ENCODE data around the gene CASP10. TPM values are rescaled to one million over a fixed set of nuclear protein-coding genes. Genes with fewer than 3 reads are reported as not detected.
A peak's percentile ranks its signal among the peaks of the same experiment; 100 is the strongest.
"Not testable (repeated sequence)": the region's sequence is repeated elsewhere in the genome, so short reads cannot be mapped to it uniquely, and the experiment has no call there.

Gene CASP10
- total RNA-seq, 2 experiments from 2014 or later: 22.0 to 22.1 TPM

DNA sequence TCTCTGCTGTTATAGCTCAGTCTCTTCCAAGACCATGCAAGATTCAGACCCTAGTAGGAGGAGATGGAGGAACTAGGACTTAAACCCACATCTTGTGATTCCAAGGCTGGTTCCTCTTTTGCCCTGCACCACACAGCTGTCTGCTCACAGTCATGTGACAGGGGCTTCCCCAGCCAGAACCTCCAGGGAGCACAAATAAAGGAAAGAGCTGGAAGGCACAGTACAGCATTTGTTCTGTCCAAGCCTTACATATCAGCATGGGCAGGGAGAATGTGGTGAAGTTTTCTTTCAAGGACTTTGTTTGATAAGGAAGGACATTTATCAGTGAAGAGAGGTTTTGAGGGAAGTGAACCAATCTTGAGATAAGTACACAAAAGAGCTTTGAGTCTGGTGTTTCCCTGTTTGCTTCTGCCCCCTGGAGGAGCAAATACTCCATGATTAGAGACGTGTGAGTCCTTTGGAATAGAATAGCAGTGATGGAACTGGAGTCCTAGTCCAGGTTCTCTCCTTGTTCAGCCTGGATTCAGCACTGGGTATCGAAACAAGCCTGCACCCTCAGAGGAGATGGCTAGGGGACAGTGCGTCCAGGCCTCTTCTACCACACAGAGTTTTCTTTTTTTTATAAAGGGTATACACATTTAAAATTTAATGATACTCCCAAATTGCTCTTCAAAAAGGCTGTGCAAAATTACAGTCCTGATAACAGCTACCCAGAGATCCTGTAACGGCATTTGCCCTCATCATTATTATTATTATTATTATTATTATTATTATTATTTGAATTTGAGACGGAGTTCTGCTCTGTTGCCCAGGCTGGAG, 24.6 kb upstream of the CASP10 start:
- H3K36me3 Mint-ChIP-seq (ENCODE audit: low read depth): peaks cover 51% of the 10 kb centered on the region
- H3K27me3 Mint-ChIP-seq (ENCODE audit: low read depth): no peaks in the 10 kb centered on the region
- CTCF ChIA-PET: interaction anchor here (0.6 to 3.0 kb wide), 29 partner anchors 8 to 1218 kb away, joined by 3 to 35 read pairs (median 3); partner anchors contain the start of gene CFLAR
- peaks cover 24% of the 10 kb centered on the region for H3K4me1 Mint-ChIP-seq (ENCODE audit: low read depth)
- peak overlapping the region; percentile 86 for H3K27ac Mint-ChIP-seq
- intact Hi-C loops (cut with micrococcal nuclease): loop anchor here (1.0 kb wide), 8 partner anchors 29 to 445 kb away; partner anchors contain the start of genes HYCC2, NIF3L1, ORC2 and PPIL3
- DNase-seq: peak; percentile 76
- no peaks in the 10 kb centered on the region for H3K9me3 Mint-ChIP-seq
- no peak overlapping the region for H3K4me3 Mint-ChIP-seq

DNA sequence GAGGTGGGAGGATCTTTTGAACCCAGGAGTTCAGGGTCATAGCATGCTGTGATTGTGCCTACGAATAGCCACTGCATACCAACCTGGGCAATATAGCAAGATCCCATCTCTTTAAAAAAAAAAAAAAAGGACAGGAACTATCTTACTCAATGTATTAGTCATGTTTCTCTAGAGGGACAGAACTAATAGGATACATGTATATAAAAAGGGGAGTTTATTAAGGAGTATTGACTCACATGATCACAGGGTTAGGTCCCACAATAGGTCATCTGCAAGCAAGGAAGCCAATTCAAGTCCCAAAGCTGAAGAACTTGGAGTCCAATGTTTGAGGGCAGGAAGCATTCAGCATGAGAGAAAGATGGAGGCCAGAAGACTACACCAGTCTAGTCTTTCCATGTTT, 18.8 kb upstream of the CASP10 start:
- H3K36me3 Mint-ChIP-seq (ENCODE audit: low read depth): peaks cover 57% of the 10 kb centered on the region
- CTCF ChIA-PET: interaction anchor here (0.7 kb wide), 1 partner anchor 49 kb away, joined by 5 read pairs; no protein-coding TSS in a partner anchor
- DNase-seq: no peak
- H3K27ac Mint-ChIP-seq: no peak overlapping the region
- peaks cover 6% of the 10 kb centered on the region for H3K4me1 Mint-ChIP-seq (ENCODE audit: low read depth)
- H3K9me3 Mint-ChIP-seq: peaks cover 12% of the 10 kb centered on the region
- H3K27me3 Mint-ChIP-seq (ENCODE audit: low read depth): no peaks in the 10 kb centered on the region
- intact Hi-C loops (cut with micrococcal nuclease): no loop called here
- H3K4me3 Mint-ChIP-seq: no peak overlapping the region

DNA sequence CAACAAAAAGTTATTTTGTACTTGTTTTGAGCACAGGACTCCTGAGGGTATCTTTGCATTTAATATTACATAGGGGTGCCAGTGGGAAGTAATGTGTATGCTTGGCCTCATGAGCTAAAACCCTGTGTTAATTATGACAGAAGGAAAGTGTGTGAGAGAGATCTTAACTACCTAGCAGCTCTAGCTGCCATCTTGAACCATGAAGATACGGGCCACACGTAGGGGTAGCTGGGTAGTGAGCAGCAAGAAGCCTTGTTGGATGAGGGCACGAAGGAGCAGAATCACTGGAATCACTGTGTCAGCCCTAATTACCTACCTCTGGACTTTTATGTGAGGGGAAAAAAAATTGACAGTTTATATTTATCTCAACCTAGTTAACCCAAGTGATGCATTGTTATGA, 15.4 kb upstream of the CASP10 start:
- no peak for DNase-seq
- Mint-ChIP-seq H3K27me3 (ENCODE audit: low read depth) (no peaks in the 10 kb centered on the region), H3K9me3 (peaks cover 23% of the 10 kb centered on the region), H3K36me3 (ENCODE audit: low read depth) (peaks cover 41% of the 10 kb centered on the region), H3K4me3 (no peak overlapping the region), H3K4me1 (ENCODE audit: low read depth) (peaks cover under 1% of the 10 kb centered on the region), H3K27ac (no peak overlapping the region)
- CTCF ChIA-PET: interaction anchor here (1.3 kb wide), 1 partner anchor 9 kb away, joined by 6 read pairs; no protein-coding TSS in a partner anchor
- intact Hi-C loops (cut with micrococcal nuclease): no loop called here

DNA sequence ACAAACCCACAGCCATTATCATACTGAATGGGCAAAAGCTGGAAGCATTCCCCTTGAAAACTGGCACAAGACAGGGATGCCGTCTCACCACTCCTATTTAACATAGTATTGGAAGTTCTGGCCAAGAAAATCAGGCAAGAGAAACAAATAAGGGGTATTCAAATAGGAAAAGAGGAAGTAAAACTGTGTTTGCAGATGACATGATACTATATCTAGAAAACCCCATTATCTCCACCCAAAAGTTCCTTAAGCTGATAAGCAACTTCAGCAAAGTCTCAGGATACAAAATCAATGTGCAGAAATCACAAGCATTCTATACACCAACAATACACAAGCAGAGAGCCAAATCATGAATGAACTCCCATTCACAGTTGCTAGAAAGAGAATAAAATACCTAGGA, 14.4 kb upstream of the CASP10 start:
- Mint-ChIP-seq H3K9me3 (peaks cover 23% of the 10 kb centered on the region), H3K36me3 (ENCODE audit: low read depth) (peaks cover 33% of the 10 kb centered on the region)
- H3K4me1 Mint-ChIP-seq (ENCODE audit: low read depth); H3K4me3 Mint-ChIP-seq; intact Hi-C loops (cut with micrococcal nuclease); H3K27me3 Mint-ChIP-seq (ENCODE audit: low read depth); DNase-seq; H3K27ac Mint-ChIP-seq: not testable (repeated sequence)
- CTCF ChIA-PET: interaction anchor here (0.7 to 1.2 kb wide), 2 partner anchors 14 to 27 kb away, joined by 3 read pairs; no protein-coding TSS in a partner anchor

DNA sequence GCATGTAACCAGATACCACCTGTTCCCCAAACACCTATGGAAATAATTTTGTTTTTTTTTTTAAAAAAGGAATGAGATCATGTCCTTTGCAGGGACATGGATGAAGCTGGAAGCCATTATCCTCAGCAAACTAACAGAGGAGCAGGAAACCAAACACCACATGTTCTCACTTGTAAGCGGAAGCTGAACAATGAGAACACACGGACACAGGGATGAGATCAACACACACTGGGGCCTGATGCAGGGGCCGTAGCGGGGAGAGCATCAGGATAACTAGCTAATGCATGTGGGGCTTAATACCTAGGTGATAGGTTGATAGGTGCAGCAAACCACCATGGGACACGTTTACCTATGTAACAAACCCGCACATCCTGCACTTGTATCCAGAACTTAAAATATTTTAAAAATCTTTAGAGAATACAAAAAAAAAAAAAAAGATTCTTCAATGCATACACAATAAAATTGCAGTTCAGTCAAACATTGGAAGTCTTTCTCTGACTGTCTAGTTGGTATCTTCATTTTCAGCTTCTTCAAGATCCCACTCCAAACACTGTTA, 11.6 kb upstream of the CASP10 start:
- Mint-ChIP-seq H3K27me3 (ENCODE audit: low read depth) (no peaks in the 10 kb centered on the region), H3K4me1 (ENCODE audit: low read depth) (no peaks in the 10 kb centered on the region), H3K36me3 (ENCODE audit: low read depth) (peaks cover 13% of the 10 kb centered on the region), H3K9me3 (peaks cover 23% of the 10 kb centered on the region), H3K4me3 (no peak overlapping the region), H3K27ac (no peak overlapping the region)
- CTCF ChIA-PET: interaction anchor here (0.6 to 1.0 kb wide), 6 partner anchors 11 to 264 kb away, joined by 3 to 5 read pairs (median 4); no protein-coding TSS in a partner anchor
- intact Hi-C loops (cut with micrococcal nuclease): no loop called here
- DNase-seq: no peak

DNA sequence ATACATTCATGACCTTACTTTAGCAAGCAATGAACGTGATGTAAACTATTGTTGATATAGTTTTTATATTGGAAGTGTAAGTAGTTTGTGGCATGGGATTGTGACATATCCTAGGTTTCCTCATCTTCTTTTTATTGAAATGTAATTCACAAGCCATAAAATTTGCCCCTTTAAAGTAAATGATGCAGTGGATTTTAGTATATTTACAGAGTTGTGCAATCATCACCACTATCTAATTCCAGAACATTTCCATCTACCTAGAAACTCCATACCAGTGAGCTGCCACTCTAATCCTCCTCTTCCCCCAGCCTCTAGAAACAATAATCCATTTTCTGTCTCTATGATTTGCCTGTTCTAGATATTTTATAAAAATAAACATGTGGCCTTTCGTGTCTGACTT, 10.7 kb upstream of the CASP10 start:
- no peak for DNase-seq
- Mint-ChIP-seq H3K9me3 (peaks cover 23% of the 10 kb centered on the region), H3K4me1 (ENCODE audit: low read depth) (peaks cover 2% of the 10 kb centered on the region), H3K36me3 (ENCODE audit: low read depth) (peaks cover 5% of the 10 kb centered on the region), H3K27ac (no peak overlapping the region), H3K4me3 (no peak overlapping the region), H3K27me3 (ENCODE audit: low read depth) (no peaks in the 10 kb centered on the region)
- CTCF ChIA-PET: interaction anchor here (0.6 to 1.0 kb wide), 3 partner anchors 47 to 104 kb away, joined by 3 to 4 read pairs (median 3); no protein-coding TSS in a partner anchor
- intact Hi-C loops (cut with micrococcal nuclease): no loop called here

DNA sequence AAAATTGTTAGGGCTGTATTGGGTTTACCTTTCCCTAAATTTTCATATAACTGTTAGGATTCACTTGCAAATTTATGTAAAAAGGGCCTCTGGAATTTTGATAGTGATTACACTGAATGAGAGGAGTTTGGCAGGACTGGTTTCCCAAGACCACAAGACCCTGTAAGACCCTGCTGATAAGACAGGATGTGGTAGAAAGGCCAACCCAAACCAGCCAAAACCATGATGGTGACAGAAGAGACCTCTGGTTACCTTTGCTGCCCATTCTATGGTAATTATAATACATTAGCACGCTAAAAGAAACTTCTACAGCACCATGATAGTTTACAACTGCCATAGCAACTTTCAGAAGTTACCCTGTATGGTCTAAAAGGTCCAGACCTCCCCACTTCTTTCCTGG, 8.3 kb upstream of the CASP10 start:
- peaks cover 6% of the 10 kb centered on the region for H3K9me3 Mint-ChIP-seq
- H3K27me3 Mint-ChIP-seq (ENCODE audit: low read depth): no peaks in the 10 kb centered on the region
- intact Hi-C loops (cut with micrococcal nuclease): no loop called here
- H3K4me3 Mint-ChIP-seq: no peak overlapping the region
- H3K27ac Mint-ChIP-seq: no peak overlapping the region
- CTCF ChIA-PET: interaction anchor here (1.6 kb wide), 1 partner anchor 58 kb away, joined by 3 read pairs; no protein-coding TSS in a partner anchor
- no peaks in the 10 kb centered on the region for H3K36me3 Mint-ChIP-seq (ENCODE audit: low read depth)
- H3K4me1 Mint-ChIP-seq (ENCODE audit: low read depth): peaks cover 5% of the 10 kb centered on the region
- DNase-seq: no peak

DNA sequence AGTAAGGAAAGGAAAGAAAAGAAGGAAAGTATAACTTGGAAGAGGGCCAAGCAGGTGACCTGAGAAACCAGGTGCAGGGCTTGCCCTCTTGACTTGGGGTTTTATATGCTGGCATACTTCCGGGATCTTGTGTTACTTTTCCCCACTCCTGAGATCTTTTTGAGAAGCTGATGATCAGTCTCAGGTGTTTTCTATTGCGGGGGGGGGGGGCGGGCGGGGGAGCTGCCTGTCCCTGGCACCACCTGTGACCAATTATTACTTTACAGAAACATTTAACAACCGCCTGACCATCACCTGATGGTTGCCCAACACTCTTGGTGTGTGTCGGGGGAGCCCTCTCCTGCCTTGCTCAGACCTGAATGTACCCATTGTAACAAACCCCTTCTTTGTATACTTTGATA, 6.9 kb upstream of the CASP10 start:
- no peaks in the 10 kb centered on the region for H3K27me3 Mint-ChIP-seq (ENCODE audit: low read depth)
- peaks cover 5% of the 10 kb centered on the region for H3K4me1 Mint-ChIP-seq (ENCODE audit: low read depth)
- no peak for DNase-seq
- no peak overlapping the region for H3K4me3 Mint-ChIP-seq
- peaks cover 3% of the 10 kb centered on the region for H3K9me3 Mint-ChIP-seq
- CTCF ChIA-PET: interaction anchor here (0.7 to 1.8 kb wide), 4 partner anchors 27 to 277 kb away, joined by 3 to 13 read pairs (median 4); no protein-coding TSS in a partner anchor
- intact Hi-C loops (cut with micrococcal nuclease): loop anchor here (2.0 kb wide), 1 partner anchor 597 kb away; no protein-coding TSS in a partner anchor
- H3K36me3 Mint-ChIP-seq (ENCODE audit: low read depth): no peaks in the 10 kb centered on the region
- H3K27ac Mint-ChIP-seq: no peak overlapping the region

DNA sequence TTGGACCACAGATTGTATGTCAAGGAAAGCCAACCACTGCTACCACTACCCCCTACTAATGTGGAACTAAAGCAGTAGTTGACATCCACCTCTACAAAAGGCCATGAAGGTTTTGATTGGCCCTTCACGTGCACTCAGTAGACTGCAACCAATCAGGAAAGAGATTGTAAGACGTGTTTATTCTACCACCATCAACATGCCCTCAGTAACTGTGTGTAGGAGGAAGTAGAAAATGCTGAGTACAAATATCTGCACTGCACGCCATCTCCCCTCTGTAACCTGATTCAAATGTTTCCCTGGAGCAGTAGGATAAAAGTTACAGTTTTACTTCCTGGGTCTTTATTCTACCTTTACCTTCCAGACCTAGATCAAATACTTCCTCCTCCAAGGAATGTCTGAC, 2.9 kb upstream of the CASP10 start:
- peaks cover 5% of the 10 kb centered on the region for H3K36me3 Mint-ChIP-seq (ENCODE audit: low read depth)
- intact Hi-C loops (cut with micrococcal nuclease): loop anchor here (5.0 to 10.0 kb wide), 4 partner anchors 272 to 995 kb away; partner anchors contain the start of genes ALS2, BZW1, STRADB and TRAK2
- H3K27ac Mint-ChIP-seq: no peak overlapping the region
- peaks cover 16% of the 10 kb centered on the region for H3K4me1 Mint-ChIP-seq (ENCODE audit: low read depth)
- no peaks in the 10 kb centered on the region for H3K9me3 Mint-ChIP-seq
- DNase-seq: no peak
- H3K4me3 Mint-ChIP-seq: no peak overlapping the region
- CTCF ChIA-PET: interaction anchor here (1.2 to 4.4 kb wide), 2 partner anchors 53 kb away, joined by 12 to 182 read pairs; no protein-coding TSS in a partner anchor
- H3K27me3 Mint-ChIP-seq (ENCODE audit: low read depth): no peaks in the 10 kb centered on the region

DNA sequence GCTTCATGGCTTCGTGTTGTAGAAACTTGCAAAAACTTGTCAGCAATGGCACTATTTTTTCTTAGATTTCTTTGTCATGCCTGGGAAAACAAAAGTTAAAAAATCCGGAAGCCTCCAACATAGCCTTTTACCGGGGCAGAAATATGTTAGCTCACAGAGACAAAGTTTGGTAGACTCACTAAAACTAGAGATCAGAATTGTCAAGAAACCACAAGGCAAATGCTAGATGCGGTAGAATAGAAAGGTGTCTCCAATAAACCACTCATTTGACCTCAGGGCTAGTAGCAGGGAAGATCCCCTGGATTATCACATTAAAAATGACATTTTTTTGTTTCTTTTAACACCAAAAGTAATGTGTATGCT, 405 bp downstream of the CASP10 start:
- no peaks in the 10 kb centered on the region for H3K9me3 Mint-ChIP-seq
- CTCF ChIA-PET: interaction anchor here (0.5 to 4.4 kb wide), 23 partner anchors 9 to 282 kb away, joined by 3 to 182 read pairs (median 6); partner anchors contain the start of genes CASP8, CFLAR and ORC2
- H3K4me3 Mint-ChIP-seq: peak overlapping the region; percentile 97
- intact Hi-C loops (cut with micrococcal nuclease): loop anchor here (1.0 to 10.0 kb wide), 9 partner anchors 29 to 991 kb away; partner anchors contain the start of genes ALS2, BZW1, STRADB and TMEM237
- H3K4me1 Mint-ChIP-seq (ENCODE audit: low read depth): peaks cover 44% of the 10 kb centered on the region
- peaks cover 26% of the 10 kb centered on the region for H3K36me3 Mint-ChIP-seq (ENCODE audit: low read depth)
- H3K27me3 Mint-ChIP-seq (ENCODE audit: low read depth): no peaks in the 10 kb centered on the region
- no peak for DNase-seq
- H3K27ac Mint-ChIP-seq: peak overlapping the region; percentile 92

DNA sequence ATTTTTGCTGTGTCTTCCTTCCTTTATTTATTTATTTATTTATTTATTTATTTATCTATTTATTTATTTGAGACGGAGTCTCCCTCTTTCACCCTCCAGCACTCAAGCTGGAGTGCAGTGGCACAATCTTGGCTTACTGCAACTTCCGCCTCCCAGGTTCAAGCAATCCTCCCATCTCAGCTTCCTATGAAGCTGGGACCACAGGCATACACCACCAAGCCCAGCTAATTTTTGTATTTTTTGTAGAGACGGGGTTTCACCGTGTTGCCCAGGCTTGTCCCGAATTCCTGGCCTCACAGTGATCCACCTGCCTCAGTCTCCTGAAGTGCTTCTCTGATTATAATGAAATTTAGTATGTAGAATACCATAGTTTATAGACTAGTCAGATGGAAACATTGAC, 894 bp downstream of the CASP10 start:
- peak overlapping the region; percentile 97 for H3K4me3 Mint-ChIP-seq

DNA sequence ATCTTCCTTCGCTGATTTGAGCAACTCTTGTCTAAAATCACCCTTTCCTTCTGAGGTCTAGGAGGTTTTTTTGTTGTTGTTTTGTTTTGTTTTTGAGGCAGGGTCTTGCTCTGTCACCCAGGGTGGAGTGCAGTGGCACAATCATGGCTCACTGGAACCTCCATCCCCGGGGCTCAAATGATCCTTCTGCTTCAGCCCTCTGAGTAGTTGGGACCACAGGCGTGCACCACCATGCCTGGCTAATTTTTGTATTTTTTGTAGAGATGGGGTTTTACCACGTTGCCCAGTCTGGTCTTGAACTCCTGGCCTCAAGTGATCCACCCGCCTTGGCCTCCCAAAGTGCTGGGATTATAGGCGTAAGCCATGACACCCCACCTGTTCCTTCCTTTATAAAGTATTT, 1.3 kb downstream of the CASP10 start:
- H3K27me3 Mint-ChIP-seq (ENCODE audit: low read depth); H3K9me3 Mint-ChIP-seq: not testable (repeated sequence)
- peak overlapping the region; percentile 96 for H3K27ac Mint-ChIP-seq
- CTCF ChIA-PET: interaction anchor here (1.7 to 4.4 kb wide), 6 partner anchors 8 to 77 kb away, joined by 9 to 182 read pairs (median 16); partner anchors contain the start of gene CASP8
- peaks cover 47% of the 10 kb centered on the region for H3K4me1 Mint-ChIP-seq (ENCODE audit: low read depth)
- H3K4me3 Mint-ChIP-seq: peak overlapping the region; percentile 97
- intact Hi-C loops (cut with micrococcal nuclease): loop anchor here (1.0 to 10.0 kb wide), 7 partner anchors 10 to 991 kb away; partner anchors contain the start of genes ALS2, BZW1, ORC2 and STRADB
- H3K36me3 Mint-ChIP-seq (ENCODE audit: low read depth): peaks cover 33% of the 10 kb centered on the region
- peak; percentile 17 for DNase-seq

More for the DNA sequence above, 894 bp downstream of the CASP10 start:
- peaks cover 47% of the 10 kb centered on the region for H3K4me1 Mint-ChIP-seq (ENCODE audit: low read depth)
- intact Hi-C loops (cut with micrococcal nuclease): loop anchor here (1.0 to 10.0 kb wide), 12 partner anchors 10 to 991 kb away; partner anchors contain the start of genes ALS2, BZW1, ORC2 and STRADB
- CTCF ChIA-PET: interaction anchor here (1.2 to 4.4 kb wide), 12 partner anchors 8 to 283 kb away, joined by 4 to 182 read pairs (median 10); partner anchors contain the start of gene CASP8
- not testable (repeated sequence) for H3K9me3 Mint-ChIP-seq; H3K27me3 Mint-ChIP-seq (ENCODE audit: low read depth)
- peaks cover 29% of the 10 kb centered on the region for H3K36me3 Mint-ChIP-seq (ENCODE audit: low read depth)
- peak overlapping the region; percentile 96 for H3K27ac Mint-ChIP-seq
- DNase-seq: peak; percentile 46

Data from activated naive CD4-positive, alpha-beta T cell treated with anti-CD3 and anti-CD28 coated beads for 36 hours (primary cell).